ENCODE measurements around the gene SEMA6B. TPM values are rescaled to one million over a fixed set of nuclear protein-coding genes. Genes with fewer than 3 reads are reported as not detected.
A peak's percentile ranks its signal among the peaks of the same experiment; 100 is the strongest.

SEMA6B gene
- total RNA-seq, 1 donor from 2014 or later, result 11.3 TPM

- Histone ChIP-seq H3K27me3 (ENCODE audit: low read depth) (no peaks in the 10 kb centered on the region), H3K4me1 (no peaks in the 10 kb centered on the region), H3K4me3 (no peak overlapping the region), H3K27ac (no peak overlapping the region), H3K9me3 (no peaks in the 10 kb centered on the region), H3K36me3 (peaks cover 23% of the 10 kb centered on the region)
- intact Hi-C loops (cut with DNase I), result no loop called here
- TF ChIP-seq CTCF (IDR thresholded peaks at IDR 0.05), result no peak
- DNase-seq, result no peak
- ATAC-seq, result no peak
Observed at GRCh38 chr19:4506449-4507149, 52.9 kb downstream of the SEMA6B start.

GRCh38 chr19:4505570-4506448 is 53.7 kb downstream of the SEMA6B start:
- Histone ChIP-seq H3K4me3 (no peak overlapping the region), H3K27ac (no peak overlapping the region), H3K27me3 (ENCODE audit: low read depth) (no peaks in the 10 kb centered on the region), H3K36me3 (peaks cover 30% of the 10 kb centered on the region), H3K9me3 (no peaks in the 10 kb centered on the region), H3K4me1 (no peaks in the 10 kb centered on the region)
- intact Hi-C loops (cut with DNase I), result no loop called here
- no peak for TF ChIP-seq CTCF (IDR thresholded peaks at IDR 0.05)
- no peak for ATAC-seq
- no peak for DNase-seq

- intact Hi-C loops (cut with DNase I), result no loop called here
- peaks cover 38% of the 10 kb centered on the region for H3K36me3 ChIP-seq
- no peak for TF ChIP-seq CTCF (IDR thresholded peaks at IDR 0.05)
- no peak overlapping the region for H3K27ac ChIP-seq
- no peaks in the 10 kb centered on the region for H3K9me3 ChIP-seq
- peak in 1 of 2 donors; percentile 7 for ATAC-seq
- DNase-seq, result no peak
- H3K4me3 ChIP-seq, result no peak overlapping the region
- H3K27me3 ChIP-seq (ENCODE audit: low read depth), result no peaks in the 10 kb centered on the region
- no peaks in the 10 kb centered on the region for H3K4me1 ChIP-seq
Observed at GRCh38 chr19:4504891-4505569, 54.5 kb downstream of the SEMA6B start.

GRCh38 chr19:4504297-4504701 is 55.2 kb downstream of the SEMA6B start:
- DNase-seq, result no peak
- no peak for TF ChIP-seq CTCF (IDR thresholded peaks at IDR 0.05)
- Histone ChIP-seq H3K27me3 (ENCODE audit: low read depth) (no peaks in the 10 kb centered on the region), H3K27ac (no peak overlapping the region), H3K36me3 (peaks cover 46% of the 10 kb centered on the region), H3K4me1 (no peaks in the 10 kb centered on the region), H3K9me3 (no peaks in the 10 kb centered on the region), H3K4me3 (no peak overlapping the region)
- no peak for ATAC-seq
- intact Hi-C loops (cut with DNase I), result no loop called here

GRCh38 chr19:4503825-4504170 is 55.7 kb downstream of the SEMA6B start:
- intact Hi-C loops (cut with DNase I), result no loop called here
- TF ChIP-seq CTCF (IDR thresholded peaks at IDR 0.05), result no peak
- ATAC-seq, result no peak

More at GRCh38 chr19:4503825-4504170, 55.7 kb downstream of the SEMA6B start:
- no peak overlapping the region for H3K4me3 ChIP-seq
- no peaks in the 10 kb centered on the region for H3K4me1 ChIP-seq
- H3K9me3 ChIP-seq, result no peaks in the 10 kb centered on the region
- no peak overlapping the region for H3K27ac ChIP-seq
- no peak for DNase-seq
- H3K36me3 ChIP-seq, result peaks cover 50% of the 10 kb centered on the region
- H3K27me3 ChIP-seq (ENCODE audit: low read depth), result no peaks in the 10 kb centered on the region
